SJSA1 (cell line): ENCODE results near the gene IQSEC1. TPM values are rescaled to one million over a fixed set of nuclear protein-coding genes. Genes with fewer than 3 reads are reported as not detected.

Experiments
- DNase-seq, 2 experiments: peaks; one replicate each; pipeline ENCODE4 v3.0.0-alpha.2; 2015 to 2020; ENCODE audit warnings: low spot score in 2 of 2, low read depth in 1 of 2
- H3K27ac ChIP-seq: fragments of 250-450 bp; sonication (Bioruptor Pico); 2 replicates; pipeline ENCODE4 v1.5.1; 2020; ENCODE audit warnings: mild to moderate bottlenecking, moderate library complexity
- H3K27me3 ChIP-seq: fragments of 250-450 bp; sonication (Bioruptor Pico); replicated peaks from 2 replicates; pipeline ENCODE4 v1.5.1; 2020; ENCODE audit warnings: mild to moderate bottlenecking, moderate library complexity
- H3K36me3 ChIP-seq: fragments of 250-450 bp; sonication (Bioruptor Pico); 2 replicates; pipeline ENCODE4 v1.5.1; 2020; ENCODE audit warnings: mild to moderate bottlenecking
- H3K4me1 ChIP-seq: fragments of 250-450 bp; sonication (Bioruptor Pico); replicated peaks from 2 replicates; pipeline ENCODE4 v1.6.1; 2021; ENCODE audit warnings: mild to moderate bottlenecking
- H3K4me3 ChIP-seq: fragments of 250-450 bp; sonication (Bioruptor Pico); 2 replicates; pipeline ENCODE4 v1.5.1; 2020; ENCODE audit warnings: mild to moderate bottlenecking
- H3K9me3 ChIP-seq: fragments of 250-450 bp; sonication (Bioruptor Pico); replicated peaks from 2 replicates; pipeline ENCODE4 v1.5.1; 2020; ENCODE audit warnings: mild to moderate bottlenecking
- total RNA-seq: library from RNA; depleted of rRNA; stranded (reverse); fragments of >200 nt; shearing (Covaris generic); gene quantifications from 2 replicates; pipeline ENCODE4 v1.2.3, GENCODE V29; 2014; rRNA removed

The IQSEC1 gene
- total RNA-seq, result 6.5 and 9.6 TPM in 2 replicates

- DNase-seq, result no peak
- peaks cover 54% of the 10 kb centered on the region for H3K27me3 ChIP-seq
- no peaks in the 10 kb centered on the region for H3K36me3 ChIP-seq
- H3K4me1 ChIP-seq, result no peaks in the 10 kb centered on the region
- no peak within 1 kb of the TSS for H3K4me3 ChIP-seq
- H3K27ac ChIP-seq, result no peak within 1 kb of the TSS
- no peaks in the 10 kb centered on the region for H3K9me3 ChIP-seq
These were observed at the start of gene IQSEC1 for GRCh38 chr3:13073326-13074005. TSS of gene IQSEC1 (minus strand) at chr3:13073429. CDS start at chr3:13073014, 415 bp downstream.

GRCh38 chr3:13122081-13123012 is 49.1 kb upstream of the IQSEC1 start:
- Histone ChIP-seq H3K27me3 (0 out of 2 replicates have a peak, but pooled peaks cover 2% of the 10 kb centered on the region), H3K36me3 (no peaks in the 10 kb centered on the region), H3K27ac (no peak overlapping the region), H3K4me1 (no peaks in the 10 kb centered on the region), H3K4me3 (no peak overlapping the region), H3K9me3 (no peaks in the 10 kb centered on the region)
- DNase-seq, result no peak

GRCh38 chr3:13121553-13122001 is 48.3 kb upstream of the IQSEC1 start:
- Histone ChIP-seq H3K36me3 (no peaks in the 10 kb centered on the region), H3K27ac (no peak overlapping the region), H3K4me3 (no peak overlapping the region), H3K4me1 (no peaks in the 10 kb centered on the region), H3K9me3 (no peaks in the 10 kb centered on the region), H3K27me3 (0 out of 2 replicates have a peak, but pooled peaks cover 2% of the 10 kb centered on the region)
- DNase-seq, result no peak

GRCh38 chr3:13120928-13121552 is 47.8 kb upstream of the IQSEC1 start:
- Histone ChIP-seq H3K27ac (no peak overlapping the region), H3K27me3 (0 out of 2 replicates have a peak, but pooled peaks cover 2% of the 10 kb centered on the region), H3K4me1 (no peaks in the 10 kb centered on the region), H3K4me3 (no peak overlapping the region), H3K36me3 (no peaks in the 10 kb centered on the region), H3K9me3 (no peaks in the 10 kb centered on the region)
- no peak for DNase-seq

- H3K27ac ChIP-seq, result no peak overlapping the region
- no peaks in the 10 kb centered on the region for H3K27me3 ChIP-seq
- no peaks in the 10 kb centered on the region for H3K9me3 ChIP-seq
- no peaks in the 10 kb centered on the region for H3K36me3 ChIP-seq
- H3K4me3 ChIP-seq, result no peak overlapping the region
- no peaks in the 10 kb centered on the region for H3K4me1 ChIP-seq
- no peak for DNase-seq
These were observed 47.2 kb upstream of the IQSEC1 start for GRCh38 chr3:13120289-13120927.

- no peaks in the 10 kb centered on the region for H3K4me1 ChIP-seq
- no peaks in the 10 kb centered on the region for H3K27me3 ChIP-seq
- no peak overlapping the region for H3K4me3 ChIP-seq
These were observed 46.4 kb upstream of the IQSEC1 start for GRCh38 chr3:13119471-13120220.

GRCh38 chr3:13116426-13116825 is 43.2 kb upstream of the IQSEC1 start:
- Histone ChIP-seq H3K36me3 (no peaks in the 10 kb centered on the region), H3K27ac (no peak overlapping the region), H3K4me1 (no peaks in the 10 kb centered on the region), H3K4me3 (no peak overlapping the region), H3K27me3 (no peaks in the 10 kb centered on the region), H3K9me3 (no peaks in the 10 kb centered on the region)
- no peak for DNase-seq

More at GRCh38 chr3:13119471-13120220, 46.4 kb upstream of the IQSEC1 start:
- no peak for DNase-seq
- Histone ChIP-seq H3K9me3 (no peaks in the 10 kb centered on the region), H3K36me3 (no peaks in the 10 kb centered on the region), H3K27ac (no peak overlapping the region)

- no peaks in the 10 kb centered on the region for H3K36me3 ChIP-seq
- H3K27me3 ChIP-seq, result no peaks in the 10 kb centered on the region
- no peak overlapping the region for H3K27ac ChIP-seq
- no peaks in the 10 kb centered on the region for H3K4me1 ChIP-seq
- H3K4me3 ChIP-seq, result no peak overlapping the region
- no peak for DNase-seq
- no peaks in the 10 kb centered on the region for H3K9me3 ChIP-seq
These were observed 42.8 kb upstream of the IQSEC1 start for GRCh38 chr3:13115991-13116390.

- Histone ChIP-seq H3K4me3 (no peak overlapping the region), H3K4me1 (no peaks in the 10 kb centered on the region), H3K27me3 (no peaks in the 10 kb centered on the region), H3K27ac (no peak overlapping the region), H3K36me3 (no peaks in the 10 kb centered on the region), H3K9me3 (no peaks in the 10 kb centered on the region)
- DNase-seq, result no peak
These were observed 42.3 kb upstream of the IQSEC1 start for GRCh38 chr3:13115576-13115910.

- H3K27ac ChIP-seq, result no peak overlapping the region
- no peaks in the 10 kb centered on the region for H3K4me1 ChIP-seq
These were observed 41.8 kb upstream of the IQSEC1 start for GRCh38 chr3:13114811-13115575.

GRCh38 chr3:13113346-13114330 is 40.4 kb upstream of the IQSEC1 start:
- no peaks in the 10 kb centered on the region for H3K27me3 ChIP-seq
- no peak overlapping the region for H3K4me3 ChIP-seq
- H3K27ac ChIP-seq, result no peak overlapping the region
- no peaks in the 10 kb centered on the region for H3K36me3 ChIP-seq
- no peaks in the 10 kb centered on the region for H3K4me1 ChIP-seq
- no peak for DNase-seq
- H3K9me3 ChIP-seq, result no peaks in the 10 kb centered on the region

More at GRCh38 chr3:13114811-13115575, 41.8 kb upstream of the IQSEC1 start:
- H3K9me3 ChIP-seq, result no peaks in the 10 kb centered on the region
- H3K27me3 ChIP-seq, result no peaks in the 10 kb centered on the region
- no peak for DNase-seq
- no peaks in the 10 kb centered on the region for H3K36me3 ChIP-seq
- no peak overlapping the region for H3K4me3 ChIP-seq
